ENCODE results near the gene OLFM1.

GRCh38 chr9:135150981-135151380 is 63.5 kb downstream of the OLFM1 start:
- TF ChIP-seq POLR2AphosphoS5 (IDR thresholded peaks at IDR 0.05; ENCODE audit: low read depth, low read length), result no peak
- no peak for TF ChIP-seq TAF1 (IDR thresholded peaks at IDR 0.05; ENCODE audit: borderline replicate concordance, insufficient read depth, low read length)

Measured in PFSK-1 (cell line).